IMR-90 (cell line): ENCODE data around the gene NOL9. TPM values are rescaled to one million over a fixed set of nuclear protein-coding genes. Genes with fewer than 3 reads are reported as not detected.
A peak's percentile ranks its signal among the peaks of the same experiment; 100 is the strongest.

Experiments used
- ATAC-seq: fragments of 200-7000 bp; cut with Tn5 transposase; 2 replicates; pipeline ENCODE4 v1.9.1; 2020; ENCODE audit warnings: low read depth, mild to moderate bottlenecking, moderate library complexity
- BruUV-seq: library from RNA; stranded (reverse); fragments of 400-500 nt; replicated peaks from 2 replicates; lab custom pipeline; 2021; lab: Mats Ljungman, UMichigan
- CTCF ChIA-PET: fragments of 300-600 bp; formaldehyde crosslinking; extraction: SDS; loops from one replicate; lab custom pipeline; 2021; ENCODE audit warnings: antibody characterized with exemption; lab: Yijun Ruan, JAX
- POLR2A ChIA-PET: fragments of 300-600 bp; sonication (Branson Sonifier 250); formaldehyde crosslinking; loops from one replicate; lab custom pipeline; 2022; ENCODE audit warnings: antibody characterized with exemption; ENCODE audit not compliant: unreplicated experiment; lab: Charles Lee
- DNase-seq: peaks from one replicate; pipeline ENCODE4 v3.0.0; 2013
- H2AFZ ChIP-seq: replicated peaks from 2 replicates; pipeline ENCODE3; 2013; ENCODE audit warnings: low read length, mild to moderate bottlenecking; ENCODE audit not compliant: poor library complexity
- H2AK5ac ChIP-seq: 2 replicates; pipeline ENCODE4 v1.6.1; 2013; ENCODE audit warnings: low read depth, low read length, inconsistent platforms
- H2AK9ac ChIP-seq: replicated peaks from 2 replicates; pipeline ENCODE3; 2013; ENCODE audit warnings: mild to moderate bottlenecking, low read depth, low read length, moderate library complexity; ENCODE audit not compliant: poor library complexity
- H2BK120ac ChIP-seq: 2 replicates; pipeline ENCODE4 v1.6.1; 2013; ENCODE audit warnings: low read depth, low read length, inconsistent platforms
- H2BK15ac ChIP-seq: 3 replicates; pipeline ENCODE4 v1.6.1; 2013; ENCODE audit warnings: low read depth, low read length, inconsistent platforms
- H2BK20ac ChIP-seq: 2 replicates; pipeline ENCODE4 v1.6.1; 2013; ENCODE audit warnings: low read depth, mild to moderate bottlenecking, inconsistent platforms, low read length, moderate library complexity
- H2BK5ac ChIP-seq: 2 replicates; pipeline ENCODE4 v1.6.1; 2013; ENCODE audit warnings: mild to moderate bottlenecking, low read depth, low read length, inconsistent platforms; ENCODE audit not compliant: poor library complexity, severe bottlenecking
- H3K14ac ChIP-seq: replicated peaks from 2 replicates; pipeline ENCODE4 v1.6.1; 2013; ENCODE audit warnings: low read depth, low read length, inconsistent platforms
- H3K18ac ChIP-seq: 2 replicates; pipeline ENCODE4 v1.6.1; 2013; ENCODE audit warnings: low read depth, low read length, control low read depth
- H3K23ac ChIP-seq: 2 replicates; pipeline ENCODE4 v1.6.1; 2013; ENCODE audit warnings: low read depth, low read length, inconsistent platforms
- H3K27ac ChIP-seq: 2 replicates; pipeline ENCODE4 v1.5.1; 2013; ENCODE audit warnings: mild to moderate bottlenecking, control low read depth, low read length; ENCODE audit not compliant: insufficient read depth
- H3K27me3 ChIP-seq: 2 replicates; pipeline ENCODE4 v1.6.1; 2013; ENCODE audit warnings: low read length; ENCODE audit not compliant: control insufficient read depth, insufficient read depth
- H3K36me3 ChIP-seq: 2 replicates; pipeline ENCODE4 v1.6.1; 2013; ENCODE audit warnings: low read length, mixed read lengths; ENCODE audit not compliant: control insufficient read depth, insufficient read depth
- H3K4ac ChIP-seq: 2 replicates; pipeline ENCODE4 v1.6.1; 2013; ENCODE audit warnings: low read depth, low read length, inconsistent platforms
- H3K4me1 ChIP-seq: 2 replicates; pipeline ENCODE4 v1.6.1; 2013; ENCODE audit warnings: low read length, mixed read lengths; ENCODE audit not compliant: control insufficient read depth, insufficient read depth
- H3K4me2 ChIP-seq: 2 replicates; pipeline ENCODE4 v1.6.1; 2013; ENCODE audit warnings: low read depth, mild to moderate bottlenecking, control low read depth, low read length, moderate library complexity
- H3K4me3 ChIP-seq: 2 replicates; pipeline ENCODE4 v1.5.1; 2013; ENCODE audit warnings: low read depth, mild to moderate bottlenecking, control low read depth, low read length, moderate library complexity; ENCODE audit not compliant: insufficient read depth
- H3K56ac ChIP-seq: 2 replicates; pipeline ENCODE4 v1.6.1; 2013; ENCODE audit warnings: low read length, inconsistent platforms; ENCODE audit not compliant: insufficient read depth; ENCODE audit errors: extremely low read depth
- H3K79me1 ChIP-seq, 2 experiments: 2 replicates each; pipeline ENCODE4 v1.6.1; 2013; ENCODE audit warnings: low read length in 2 of 2, inconsistent platforms in 1 of 2, low read depth in 1 of 2
- H3K9ac ChIP-seq: 2 replicates; pipeline ENCODE4 v1.6.1; 2013; ENCODE audit warnings: low read depth, low read length, control low read depth
- H3K9me1 ChIP-seq: 2 replicates; pipeline ENCODE4 v1.6.1; 2013; ENCODE audit warnings: low read length, inconsistent platforms; ENCODE audit not compliant: insufficient read depth
- H3K9me3 ChIP-seq: 2 replicates; pipeline ENCODE4 v1.6.1; 2013; ENCODE audit warnings: low read length; ENCODE audit not compliant: control insufficient read depth, insufficient read depth
- H4K20me1 ChIP-seq: 2 replicates; pipeline ENCODE4 v1.6.1; 2013; ENCODE audit warnings: low read length, inconsistent platforms; ENCODE audit not compliant: insufficient read depth
- H4K5ac ChIP-seq: 2 replicates; pipeline ENCODE4 v1.6.1; 2013; ENCODE audit warnings: mild to moderate bottlenecking, low read depth, low read length, control low read depth
- H4K8ac ChIP-seq, 2 experiments: 2 replicates each; pipeline ENCODE4 v1.6.1; 2013; ENCODE audit warnings: low read depth in 2 of 2, low read length in 2 of 2, control low read depth in 1 of 2, inconsistent platforms in 1 of 2
- H4K91ac ChIP-seq: 2 replicates; pipeline ENCODE4 v1.6.1; 2013; ENCODE audit warnings: low read depth, low read length, inconsistent platforms; ENCODE audit not compliant: insufficient read depth
- BHLHE40 ChIP-seq: fragments of 150-350 bp; IDR thresholded peaks from 2 replicates; pipeline ENCODE4 v1.6.1; 2016; ENCODE audit warnings: mild to moderate bottlenecking, low read depth, low read length
- CEBPB ChIP-seq: IDR thresholded peaks from 2 replicates; pipeline ENCODE4 v1.6.1; 2012; ENCODE audit warnings: low read depth, low read length, improper control_type of control experiment
- CHD1 ChIP-seq: IDR thresholded peaks from 2 replicates; pipeline ENCODE4 v1.6.1; 2012; ENCODE audit warnings: low read depth, low read length, improper control_type of control experiment
- FOS ChIP-seq: fragments of 150-350 bp; IDR thresholded peaks from 2 replicates; pipeline ENCODE4 v1.6.1; 2016; ENCODE audit warnings: low read depth, low read length
- MAFK ChIP-seq: IDR thresholded peaks from 2 replicates; pipeline ENCODE4 v1.6.1; 2012; ENCODE audit warnings: low read depth, low read length, improper control_type of control experiment
- MAZ ChIP-seq: IDR thresholded peaks from 2 replicates; pipeline ENCODE4 v1.6.1; 2012; ENCODE audit warnings: low read depth, mild to moderate bottlenecking, low read length, improper control_type of control experiment, moderate library complexity, borderline replicate concordance
- MXI1 ChIP-seq: IDR thresholded peaks from 2 replicates; pipeline ENCODE4 v1.6.1; 2012; ENCODE audit warnings: low read depth, mild to moderate bottlenecking, low read length, moderate library complexity, borderline replicate concordance
- NFE2L2 ChIP-seq: fragments of 150-350 bp; IDR thresholded peaks from 2 replicates; pipeline ENCODE4 v1.6.1; 2016; ENCODE audit warnings: low read depth, mild to moderate bottlenecking, low read length
- POLR2A ChIP-seq: IDR thresholded peaks from 2 replicates; pipeline ENCODE4 v1.6.1; 2012; ENCODE audit warnings: mild to moderate bottlenecking, low read depth, low read length
- RAD21 ChIP-seq: IDR thresholded peaks from 2 replicates; pipeline ENCODE4 v1.6.1; 2012; ENCODE audit warnings: low read length, improper control_type of control experiment
- RCOR1 ChIP-seq: IDR thresholded peaks from 2 replicates; pipeline ENCODE4 v1.6.1; 2012; ENCODE audit warnings: mild to moderate bottlenecking, low read length, improper control_type of control experiment; ENCODE audit not compliant: insufficient replicate concordance
- RFX5 ChIP-seq: IDR thresholded peaks from 2 replicates; pipeline ENCODE4 v1.8.0; 2012; ENCODE audit warnings: low read depth, mild to moderate bottlenecking, low read length, moderate library complexity
- SMC3 ChIP-seq: fragments of 150-350 bp; IDR thresholded peaks from 2 replicates; pipeline ENCODE4 v1.6.1; 2016; ENCODE audit warnings: low read depth, mild to moderate bottlenecking, antibody characterized with exemption, low read length, moderate library complexity
- WGBS, 2 experiments: methylation state at CpG; one replicate each; pipeline versions ENCODE4 v1.1.5 to v1.1.7; 2013; ENCODE audit warnings: missing lambda C conversion rate in 2 of 2; ENCODE audit not compliant: insufficient read length in 1 of 2; ENCODE audit errors: extremely low coverage in 2 of 2; 5-methylcytosine and 5-hydroxymethylcytosine counted together
- dilution Hi-C: fragments of 300-500 bp; cut with HindIII; formaldehyde crosslinking; loops from one replicate; pipeline ENCODE4 v1.14.3; 2018; ENCODE audit warnings: low sequenced_read_pairs; ENCODE audit not compliant: unreplicated experiment
- in situ Hi-C: fragments of 300-500 bp; cut with MboI; formaldehyde crosslinking; loops from 3 replicates; pipeline ENCODE4 v1.14.3; 2019; ENCODE audit warnings: low sequenced_read_pairs, inconsistent platforms, mixed read lengths
- intact Hi-C: fragments of 100-400 bp; cut with micrococcal nuclease; formaldehyde crosslinking; loops from 2 replicates; pipeline ENCODE4 v1.10.0; 2022
- polyA plus RNA-seq, 3 experiments: library from polyadenylated mRNA; depleted of rRNA; stranded (reverse); fragments of >200 nt; gene quantifications; 2 replicates each; pipeline ENCODE4 v1.2.3, GENCODE V29; 2012; ENCODE audit warnings: low replicate concordance in 1 of 3
- total RNA-seq: library from RNA; depleted of rRNA; stranded (reverse); fragments of >200 nt; gene quantifications from 2 replicates; pipeline ENCODE4 v1.2.3, GENCODE V29; 2012
- TF ChIP-seq, protein P1 (sequence below): fragments of 150-350 bp; IDR thresholded peaks from 2 replicates; pipeline ENCODE4 v1.6.1; 2017; ENCODE audit warnings: mild to moderate bottlenecking, antibody characterized with exemption, low read length, low read depth
- TF ChIP-seq, protein P2 (sequence below): fragments of 150-350 bp; IDR thresholded peaks from 2 replicates; pipeline ENCODE4 v1.6.1; 2016; ENCODE audit warnings: low read depth, mild to moderate bottlenecking, low read length, moderate library complexity, borderline replicate concordance
- TF ChIP-seq, protein P3 (sequence below): conservative IDR thresholded peaks from 2 replicates; pipeline ENCODE4 v1.5.1; 2012; ENCODE audit warnings: mild to moderate bottlenecking, low read depth, low read length, improper control_type of control experiment

The NOL9 gene
- total and polyA plus RNA-seq, 2 of the 4 experiments (the other 2 are of a cell fraction): 13.0 to 19.2 TPM

DNA sequence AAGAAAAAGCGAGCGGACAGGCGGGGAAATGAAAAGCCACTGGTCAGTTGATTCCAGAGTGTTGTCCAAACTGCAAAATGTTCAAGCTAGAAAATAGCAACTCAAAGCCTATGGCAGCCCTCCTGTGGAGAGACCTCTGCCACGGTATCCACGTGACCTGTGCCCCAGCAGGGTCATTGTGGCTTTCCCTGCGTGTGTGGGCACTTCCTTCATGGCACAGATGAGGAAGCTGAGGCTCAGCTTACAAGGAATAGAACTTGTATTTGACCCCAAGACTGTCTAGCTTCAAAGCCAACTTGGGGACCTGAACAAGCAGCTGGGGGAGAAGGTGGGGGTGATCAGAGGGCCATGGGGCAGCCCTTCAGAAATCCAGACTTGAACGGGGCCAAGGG lies 47.3 kb downstream of the NOL9 start:
- ChIA-PET CTCF (interaction anchor here (0.6 kb wide), 1 partner anchor 756 kb away, joined by 3 read pairs; no protein-coding TSS in a partner anchor), POLR2A (no interaction called here)
- H4K8ac ChIP-seq: no peak overlapping the region
- H3K18ac ChIP-seq: no peak overlapping the region
- no peak overlapping the region for H2BK5ac ChIP-seq
- H4K20me1 ChIP-seq: no peaks in the 10 kb centered on the region
- H3K23ac ChIP-seq: no peak overlapping the region
- H2BK120ac ChIP-seq: no peak overlapping the region
- H3K14ac ChIP-seq: no peak overlapping the region
- no peak overlapping the region for H2BK20ac ChIP-seq
- no peak overlapping the region for H4K5ac ChIP-seq
- no peaks in the 10 kb centered on the region for H3K36me3 ChIP-seq
- H3K9me3 ChIP-seq: no peaks in the 10 kb centered on the region
- no peak overlapping the region for H3K27ac ChIP-seq
- intact Hi-C loops (no loop called here), dilution Hi-C loops (no loop called here), in situ Hi-C loops (no loop called here)
- no peak for TF ChIP-seq MAZ
- TF ChIP-seq BHLHE40: no peak
- TF ChIP-seq, protein P1, sequence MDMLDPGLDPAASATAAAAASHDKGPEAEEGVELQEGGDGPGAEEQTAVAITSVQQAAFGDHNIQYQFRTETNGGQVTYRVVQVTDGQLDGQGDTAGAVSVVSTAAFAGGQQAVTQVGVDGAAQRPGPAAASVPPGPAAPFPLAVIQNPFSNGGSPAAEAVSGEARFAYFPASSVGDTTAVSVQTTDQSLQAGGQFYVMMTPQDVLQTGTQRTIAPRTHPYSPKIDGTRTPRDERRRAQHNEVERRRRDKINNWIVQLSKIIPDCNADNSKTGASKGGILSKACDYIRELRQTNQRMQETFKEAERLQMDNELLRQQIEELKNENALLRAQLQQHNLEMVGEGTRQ: no peak
- TF ChIP-seq CHD1: no peak
- TF ChIP-seq POLR2A: no peak
- TF ChIP-seq SMC3: no peak
- TF ChIP-seq, protein P2, sequence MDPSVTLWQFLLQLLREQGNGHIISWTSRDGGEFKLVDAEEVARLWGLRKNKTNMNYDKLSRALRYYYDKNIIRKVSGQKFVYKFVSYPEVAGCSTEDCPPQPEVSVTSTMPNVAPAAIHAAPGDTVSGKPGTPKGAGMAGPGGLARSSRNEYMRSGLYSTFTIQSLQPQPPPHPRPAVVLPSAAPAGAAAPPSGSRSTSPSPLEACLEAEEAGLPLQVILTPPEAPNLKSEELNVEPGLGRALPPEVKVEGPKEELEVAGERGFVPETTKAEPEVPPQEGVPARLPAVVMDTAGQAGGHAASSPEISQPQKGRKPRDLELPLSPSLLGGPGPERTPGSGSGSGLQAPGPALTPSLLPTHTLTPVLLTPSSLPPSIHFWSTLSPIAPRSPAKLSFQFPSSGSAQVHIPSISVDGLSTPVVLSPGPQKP: no peak
- TF ChIP-seq RCOR1: no peak
- TF ChIP-seq, protein P3, sequence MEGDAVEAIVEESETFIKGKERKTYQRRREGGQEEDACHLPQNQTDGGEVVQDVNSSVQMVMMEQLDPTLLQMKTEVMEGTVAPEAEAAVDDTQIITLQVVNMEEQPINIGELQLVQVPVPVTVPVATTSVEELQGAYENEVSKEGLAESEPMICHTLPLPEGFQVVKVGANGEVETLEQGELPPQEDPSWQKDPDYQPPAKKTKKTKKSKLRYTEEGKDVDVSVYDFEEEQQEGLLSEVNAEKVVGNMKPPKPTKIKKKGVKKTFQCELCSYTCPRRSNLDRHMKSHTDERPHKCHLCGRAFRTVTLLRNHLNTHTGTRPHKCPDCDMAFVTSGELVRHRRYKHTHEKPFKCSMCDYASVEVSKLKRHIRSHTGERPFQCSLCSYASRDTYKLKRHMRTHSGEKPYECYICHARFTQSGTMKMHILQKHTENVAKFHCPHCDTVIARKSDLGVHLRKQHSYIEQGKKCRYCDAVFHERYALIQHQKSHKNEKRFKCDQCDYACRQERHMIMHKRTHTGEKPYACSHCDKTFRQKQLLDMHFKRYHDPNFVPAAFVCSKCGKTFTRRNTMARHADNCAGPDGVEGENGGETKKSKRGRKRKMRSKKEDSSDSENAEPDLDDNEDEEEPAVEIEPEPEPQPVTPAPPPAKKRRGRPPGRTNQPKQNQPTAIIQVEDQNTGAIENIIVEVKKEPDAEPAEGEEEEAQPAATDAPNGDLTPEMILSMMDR: no peak
- TF ChIP-seq RAD21: no peak
- TF ChIP-seq MAFK: no peak
- no peak for TF ChIP-seq RFX5
- TF ChIP-seq MXI1: no peak
- no peak for TF ChIP-seq FOS
- TF ChIP-seq CEBPB: no peak
- no peak for TF ChIP-seq NFE2L2
- no TSS peak for BruUV-seq
- no peaks in the 10 kb centered on the region for H3K4me1 ChIP-seq
- no peak overlapping the region for H3K9ac ChIP-seq
- H3K27me3 ChIP-seq: peaks cover 4% of the 10 kb centered on the region; the same call in 1 of the 2 replicates
- H3K9me1 ChIP-seq: no peaks in the 10 kb centered on the region
- no peak overlapping the region for H3K4me2 ChIP-seq
- DNase-seq: no peak
- H3K4ac ChIP-seq: no peak overlapping the region; the same call in 1 of the 2 replicates
- 64% methylated on average over 5 of the region's 7 CpGs; no CpG with 5 or more reads in 1 of the 2 experiments for WGBS, 2 experiments
- no peak overlapping the region for H4K91ac ChIP-seq
- no peak for ATAC-seq
- H2AFZ ChIP-seq: no peak overlapping the region
- H3K4me3 ChIP-seq: no peak overlapping the region
- no peaks in the 10 kb centered on the region for H3K79me1 ChIP-seq
- no peak overlapping the region for H2BK15ac ChIP-seq
- peak overlapping the region; percentile 48 for H2AK9ac ChIP-seq
- no peak overlapping the region for H3K56ac ChIP-seq
- no peak overlapping the region for H2AK5ac ChIP-seq
